IMR-90 (cell line): Measurements from ENCODE around the gene YES1. TPM values are rescaled to one million over a fixed set of nuclear protein-coding genes. Genes with fewer than 3 reads are reported as not detected.

Experiments used
- ATAC-seq: fragments of 200-7000 bp; cut with Tn5 transposase; 2 replicates; pipeline ENCODE4 v1.9.1; 2020; ENCODE audit warnings: low read depth, mild to moderate bottlenecking, moderate library complexity
- BruUV-seq: library from RNA; stranded (reverse); fragments of 400-500 nt; replicated peaks from 2 replicates; lab custom pipeline; 2021; lab: Mats Ljungman, UMichigan
- CTCF ChIA-PET: fragments of 300-600 bp; formaldehyde crosslinking; extraction: SDS; loops from one replicate; lab custom pipeline; 2021; ENCODE audit warnings: antibody characterized with exemption; lab: Yijun Ruan, JAX
- POLR2A ChIA-PET: fragments of 300-600 bp; sonication (Branson Sonifier 250); formaldehyde crosslinking; loops from one replicate; lab custom pipeline; 2022; ENCODE audit warnings: antibody characterized with exemption; ENCODE audit not compliant: unreplicated experiment; lab: Charles Lee
- DNase-seq: peaks from one replicate; pipeline ENCODE4 v3.0.0; 2013
- H2AFZ ChIP-seq: replicated peaks from 2 replicates; pipeline ENCODE3; 2013; ENCODE audit warnings: low read length, mild to moderate bottlenecking; ENCODE audit not compliant: poor library complexity
- H2AK5ac ChIP-seq: 2 replicates; pipeline ENCODE4 v1.6.1; 2013; ENCODE audit warnings: low read depth, low read length, inconsistent platforms
- H2AK9ac ChIP-seq: replicated peaks from 2 replicates; pipeline ENCODE3; 2013; ENCODE audit warnings: mild to moderate bottlenecking, low read depth, low read length, moderate library complexity; ENCODE audit not compliant: poor library complexity
- H2BK120ac ChIP-seq: 2 replicates; pipeline ENCODE4 v1.6.1; 2013; ENCODE audit warnings: low read depth, low read length, inconsistent platforms
- H2BK15ac ChIP-seq: 3 replicates; pipeline ENCODE4 v1.6.1; 2013; ENCODE audit warnings: low read depth, low read length, inconsistent platforms
- H2BK20ac ChIP-seq: 2 replicates; pipeline ENCODE4 v1.6.1; 2013; ENCODE audit warnings: low read depth, mild to moderate bottlenecking, inconsistent platforms, low read length, moderate library complexity
- H2BK5ac ChIP-seq: 2 replicates; pipeline ENCODE4 v1.6.1; 2013; ENCODE audit warnings: mild to moderate bottlenecking, low read depth, low read length, inconsistent platforms; ENCODE audit not compliant: poor library complexity, severe bottlenecking
- H3K14ac ChIP-seq: replicated peaks from 2 replicates; pipeline ENCODE4 v1.6.1; 2013; ENCODE audit warnings: low read depth, low read length, inconsistent platforms
- H3K18ac ChIP-seq: 2 replicates; pipeline ENCODE4 v1.6.1; 2013; ENCODE audit warnings: low read depth, low read length, control low read depth
- H3K23ac ChIP-seq: 2 replicates; pipeline ENCODE4 v1.6.1; 2013; ENCODE audit warnings: low read depth, low read length, inconsistent platforms
- H3K27ac ChIP-seq: 2 replicates; pipeline ENCODE4 v1.5.1; 2013; ENCODE audit warnings: mild to moderate bottlenecking, control low read depth, low read length; ENCODE audit not compliant: insufficient read depth
- H3K27me3 ChIP-seq: 2 replicates; pipeline ENCODE4 v1.6.1; 2013; ENCODE audit warnings: low read length; ENCODE audit not compliant: control insufficient read depth, insufficient read depth
- H3K36me3 ChIP-seq: 2 replicates; pipeline ENCODE4 v1.6.1; 2013; ENCODE audit warnings: low read length, mixed read lengths; ENCODE audit not compliant: control insufficient read depth, insufficient read depth
- H3K4ac ChIP-seq: 2 replicates; pipeline ENCODE4 v1.6.1; 2013; ENCODE audit warnings: low read depth, low read length, inconsistent platforms
- H3K4me1 ChIP-seq: 2 replicates; pipeline ENCODE4 v1.6.1; 2013; ENCODE audit warnings: low read length, mixed read lengths; ENCODE audit not compliant: control insufficient read depth, insufficient read depth
- H3K4me2 ChIP-seq: 2 replicates; pipeline ENCODE4 v1.6.1; 2013; ENCODE audit warnings: low read depth, mild to moderate bottlenecking, control low read depth, low read length, moderate library complexity
- H3K4me3 ChIP-seq: 2 replicates; pipeline ENCODE4 v1.5.1; 2013; ENCODE audit warnings: low read depth, mild to moderate bottlenecking, control low read depth, low read length, moderate library complexity; ENCODE audit not compliant: insufficient read depth
- H3K56ac ChIP-seq: 2 replicates; pipeline ENCODE4 v1.6.1; 2013; ENCODE audit warnings: low read length, inconsistent platforms; ENCODE audit not compliant: insufficient read depth; ENCODE audit errors: extremely low read depth
- H3K79me1 ChIP-seq, 2 experiments: 2 replicates each; pipeline ENCODE4 v1.6.1; 2013; ENCODE audit warnings: low read length in 2 of 2, inconsistent platforms in 1 of 2, low read depth in 1 of 2
- H3K9ac ChIP-seq: 2 replicates; pipeline ENCODE4 v1.6.1; 2013; ENCODE audit warnings: low read depth, low read length, control low read depth
- H3K9me1 ChIP-seq: 2 replicates; pipeline ENCODE4 v1.6.1; 2013; ENCODE audit warnings: low read length, inconsistent platforms; ENCODE audit not compliant: insufficient read depth
- H3K9me3 ChIP-seq: 2 replicates; pipeline ENCODE4 v1.6.1; 2013; ENCODE audit warnings: low read length; ENCODE audit not compliant: control insufficient read depth, insufficient read depth
- H4K20me1 ChIP-seq: 2 replicates; pipeline ENCODE4 v1.6.1; 2013; ENCODE audit warnings: low read length, inconsistent platforms; ENCODE audit not compliant: insufficient read depth
- H4K5ac ChIP-seq: 2 replicates; pipeline ENCODE4 v1.6.1; 2013; ENCODE audit warnings: mild to moderate bottlenecking, low read depth, low read length, control low read depth
- H4K8ac ChIP-seq, 2 experiments: 2 replicates each; pipeline ENCODE4 v1.6.1; 2013; ENCODE audit warnings: low read depth in 2 of 2, low read length in 2 of 2, control low read depth in 1 of 2, inconsistent platforms in 1 of 2
- H4K91ac ChIP-seq: 2 replicates; pipeline ENCODE4 v1.6.1; 2013; ENCODE audit warnings: low read depth, low read length, inconsistent platforms; ENCODE audit not compliant: insufficient read depth
- BHLHE40 ChIP-seq: fragments of 150-350 bp; IDR thresholded peaks from 2 replicates; pipeline ENCODE4 v1.6.1; 2016; ENCODE audit warnings: mild to moderate bottlenecking, low read depth, low read length
- CEBPB ChIP-seq: IDR thresholded peaks from 2 replicates; pipeline ENCODE4 v1.6.1; 2012; ENCODE audit warnings: low read depth, low read length, improper control_type of control experiment
- CHD1 ChIP-seq: IDR thresholded peaks from 2 replicates; pipeline ENCODE4 v1.6.1; 2012; ENCODE audit warnings: low read depth, low read length, improper control_type of control experiment
- CTCF ChIP-seq: conservative IDR thresholded peaks from 2 replicates; pipeline ENCODE4 v1.5.1; 2012; ENCODE audit warnings: mild to moderate bottlenecking, low read depth, low read length, improper control_type of control experiment
- ELK1 ChIP-seq: fragments of 150-350 bp; IDR thresholded peaks from 2 replicates; pipeline ENCODE4 v1.6.1; 2016; ENCODE audit warnings: low read depth, mild to moderate bottlenecking, low read length, moderate library complexity, borderline replicate concordance
- FOS ChIP-seq: fragments of 150-350 bp; IDR thresholded peaks from 2 replicates; pipeline ENCODE4 v1.6.1; 2016; ENCODE audit warnings: low read depth, low read length
- MAFK ChIP-seq: IDR thresholded peaks from 2 replicates; pipeline ENCODE4 v1.6.1; 2012; ENCODE audit warnings: low read depth, low read length, improper control_type of control experiment
- MAZ ChIP-seq: IDR thresholded peaks from 2 replicates; pipeline ENCODE4 v1.6.1; 2012; ENCODE audit warnings: low read depth, mild to moderate bottlenecking, low read length, improper control_type of control experiment, moderate library complexity, borderline replicate concordance
- MXI1 ChIP-seq: IDR thresholded peaks from 2 replicates; pipeline ENCODE4 v1.6.1; 2012; ENCODE audit warnings: low read depth, mild to moderate bottlenecking, low read length, moderate library complexity, borderline replicate concordance
- NFE2L2 ChIP-seq: fragments of 150-350 bp; IDR thresholded peaks from 2 replicates; pipeline ENCODE4 v1.6.1; 2016; ENCODE audit warnings: low read depth, mild to moderate bottlenecking, low read length
- POLR2A ChIP-seq: IDR thresholded peaks from 2 replicates; pipeline ENCODE4 v1.6.1; 2012; ENCODE audit warnings: mild to moderate bottlenecking, low read depth, low read length
- RAD21 ChIP-seq: IDR thresholded peaks from 2 replicates; pipeline ENCODE4 v1.6.1; 2012; ENCODE audit warnings: low read length, improper control_type of control experiment
- RCOR1 ChIP-seq: IDR thresholded peaks from 2 replicates; pipeline ENCODE4 v1.6.1; 2012; ENCODE audit warnings: mild to moderate bottlenecking, low read length, improper control_type of control experiment; ENCODE audit not compliant: insufficient replicate concordance
- RFX5 ChIP-seq: IDR thresholded peaks from 2 replicates; pipeline ENCODE4 v1.8.0; 2012; ENCODE audit warnings: low read depth, mild to moderate bottlenecking, low read length, moderate library complexity
- SMC3 ChIP-seq: fragments of 150-350 bp; IDR thresholded peaks from 2 replicates; pipeline ENCODE4 v1.6.1; 2016; ENCODE audit warnings: low read depth, mild to moderate bottlenecking, antibody characterized with exemption, low read length, moderate library complexity
- USF2 ChIP-seq: fragments of 150-350 bp; IDR thresholded peaks from 2 replicates; pipeline ENCODE4 v1.6.1; 2017; ENCODE audit warnings: mild to moderate bottlenecking, antibody characterized with exemption, low read length, low read depth
- WGBS, 2 experiments: methylation state at CpG; one replicate each; pipeline versions ENCODE4 v1.1.5 to v1.1.7; 2013; ENCODE audit warnings: missing lambda C conversion rate in 2 of 2; ENCODE audit not compliant: insufficient read length in 1 of 2; ENCODE audit errors: extremely low coverage in 2 of 2; 5-methylcytosine and 5-hydroxymethylcytosine counted together
- dilution Hi-C: fragments of 300-500 bp; cut with HindIII; formaldehyde crosslinking; loops from one replicate; pipeline ENCODE4 v1.14.3; 2018; ENCODE audit warnings: low sequenced_read_pairs; ENCODE audit not compliant: unreplicated experiment
- in situ Hi-C: fragments of 300-500 bp; cut with MboI; formaldehyde crosslinking; loops from 3 replicates; pipeline ENCODE4 v1.14.3; 2019; ENCODE audit warnings: low sequenced_read_pairs, inconsistent platforms, mixed read lengths
- intact Hi-C: fragments of 100-400 bp; cut with micrococcal nuclease; formaldehyde crosslinking; loops from 2 replicates; pipeline ENCODE4 v1.10.0; 2022
- polyA plus RNA-seq, 3 experiments: library from polyadenylated mRNA; depleted of rRNA; stranded (reverse); fragments of >200 nt; gene quantifications; 2 replicates each; pipeline ENCODE4 v1.2.3, GENCODE V29; 2012; ENCODE audit warnings: low replicate concordance in 1 of 3
- total RNA-seq: library from RNA; depleted of rRNA; stranded (reverse); fragments of >200 nt; gene quantifications from 2 replicates; pipeline ENCODE4 v1.2.3, GENCODE V29; 2012

YES1 gene
- total and polyA plus RNA-seq, 2 of the 4 experiments (the other 2 are of a cell fraction): 16.7 to 62.0 TPM

- H2AK5ac ChIP-seq: no peak overlapping the region
- intact Hi-C loops: no loop called here
- no TSS peak for BruUV-seq
- peaks cover 0 to 4% of the 10 kb centered on the region in 2 experiments; a peak in 3 of 4 replicates for H3K79me1 ChIP-seq
- no peak overlapping the region for H2BK20ac ChIP-seq
- H2BK15ac ChIP-seq: no peak overlapping the region
- in situ Hi-C loops: no loop called here
- H4K8ac ChIP-seq: no peak overlapping the region
- POLR2A ChIA-PET: no interaction called here
- CTCF ChIA-PET: interaction anchor here (0.7 kb wide), 1 partner anchor 158 kb away, joined by 3 read pairs; no protein-coding TSS in a partner anchor
- ATAC-seq (no peak), DNase-seq (no peak)
- no peaks in the 10 kb centered on the region for H3K9me1 ChIP-seq
- H3K56ac ChIP-seq: no peak overlapping the region
- no peak overlapping the region for H3K9ac ChIP-seq
- no peaks in the 10 kb centered on the region for H3K9me3 ChIP-seq
- peaks cover 5% of the 10 kb centered on the region; the same call in 1 of the 2 replicates for H3K36me3 ChIP-seq
- H2BK5ac ChIP-seq: no peak overlapping the region
- H3K27me3 ChIP-seq: no peaks in the 10 kb centered on the region
- H2AFZ ChIP-seq: no peak overlapping the region
- H3K18ac ChIP-seq: no peak overlapping the region
- no peak overlapping the region for H2AK9ac ChIP-seq
- no peak overlapping the region for H3K4ac ChIP-seq
- no peak overlapping the region for H2BK120ac ChIP-seq
- no peak overlapping the region for H3K23ac ChIP-seq
- H4K91ac ChIP-seq: no peak overlapping the region
- WGBS, 2 experiments: no CpG with 5 or more reads among the region's 2 CpGs
- no peaks in the 10 kb centered on the region for H3K4me1 ChIP-seq
- no peak overlapping the region for H3K14ac ChIP-seq
- TF ChIP-seq CTCF (no peak), MXI1 (no peak), NFE2L2 (no peak), CHD1 (no peak), CEBPB (no peak), MAFK (no peak), RAD21 (no peak), RFX5 (no peak), FOS (no peak), USF2 (no peak), ELK1 (no peak), SMC3 (no peak), MAZ (no peak), BHLHE40 (no peak), RCOR1 (no peak), POLR2A (no peak)
- H4K5ac ChIP-seq: no peak overlapping the region
- H3K27ac ChIP-seq: no peak overlapping the region
- no peak overlapping the region for H3K4me2 ChIP-seq
- no peaks in the 10 kb centered on the region for H4K20me1 ChIP-seq
- no peak overlapping the region for H3K4me3 ChIP-seq
- dilution Hi-C loops: no loop called here
Observed at GRCh38 chr18:755506-755905, 56.5 kb downstream of the YES1 start.
